PC-3 (cell line): ENCODE results near the gene FBXO41. TPM values are rescaled to one million over a fixed set of nuclear protein-coding genes. Genes with fewer than 3 reads are reported as not detected.

Source experiments
- ATAC-seq: fragments of 200-7000 bp; cut with Tn5 transposase; 2 replicates; pipeline ENCODE4 v1.9.1; 2020; ENCODE audit warnings: mild to moderate bottlenecking, moderate library complexity
- BruUV-seq: library from RNA; stranded (reverse); fragments of 400-500 nt; replicated peaks from 2 replicates; lab custom pipeline; 2021; lab: Mats Ljungman, UMichigan
- CTCF ChIA-PET: fragments of 300-600 bp; sonication (Branson Sonifier 250); formaldehyde crosslinking; loops from one replicate; lab custom pipeline; 2022; ENCODE audit warnings: antibody characterized with exemption; lab: Charles Lee
- POLR2A ChIA-PET: fragments of 300-600 bp; sonication (Branson Sonifier 250); formaldehyde crosslinking; loops from one replicate; lab custom pipeline; 2022; ENCODE audit warnings: antibody characterized with exemption; ENCODE audit not compliant: unreplicated experiment; lab: Charles Lee
- DNase-seq: peaks from one replicate; pipeline ENCODE4 v3.0.0-alpha.2; 2015
- H2AFZ ChIP-seq: fragments of 300-600 bp; sonication (generic); 2 replicates; pipeline ENCODE4 v1.6.0; 2016; ENCODE audit warnings: antibody characterized with exemption, low read length
- H3F3A ChIP-seq: fragments of 300-600 bp; sonication (generic); one replicate; pipeline ENCODE4 v1.6.0; 2017; ENCODE audit warnings: antibody characterized with exemption, low read length, control low read depth, mild to moderate bottlenecking; ENCODE audit not compliant: unreplicated experiment
- H3K27ac ChIP-seq: fragments of 300-600 bp; sonication (generic); 2 replicates; pipeline ENCODE4 v1.5.1; 2016; ENCODE audit warnings: mild to moderate bottlenecking, low read length
- H3K27me3 ChIP-seq: fragments of 300-600 bp; sonication (generic); 2 replicates; pipeline ENCODE4 v1.6.1; 2016; ENCODE audit warnings: low read length, mixed read lengths
- H3K36me3 ChIP-seq: fragments of 300-600 bp; sonication (generic); 2 replicates; pipeline ENCODE4 v1.6.1; 2016; ENCODE audit warnings: low read depth, mixed run types, low read length, mixed read lengths
- H3K4me1 ChIP-seq: fragments of 300-600 bp; sonication (generic); 2 replicates; pipeline ENCODE4 v1.5.1; 2016; ENCODE audit warnings: low read length; ENCODE audit not compliant: insufficient read depth
- H3K4me2 ChIP-seq: fragments of 300-600 bp; sonication (generic); 2 replicates; pipeline ENCODE4 v1.6.0; 2016; ENCODE audit warnings: low read length
- H3K4me3 ChIP-seq: fragments of 300-600 bp; sonication (generic); 2 replicates; pipeline ENCODE4 v1.5.1; 2016; ENCODE audit warnings: mild to moderate bottlenecking, low read length, mixed read lengths
- H3K79me2 ChIP-seq: fragments of 300-600 bp; sonication (generic); 2 replicates; pipeline ENCODE4 v1.6.1; 2017; ENCODE audit warnings: low read length, mixed read lengths
- H3K9ac ChIP-seq: fragments of 300-600 bp; sonication (generic); 2 replicates; pipeline ENCODE4 v1.6.0; 2016; ENCODE audit warnings: mild to moderate bottlenecking, low read length
- H3K9me2 ChIP-seq: fragments of 300-600 bp; sonication (generic); replicated peaks from 2 replicates; pipeline ENCODE4 v1.6.1; 2016; ENCODE audit warnings: mixed run types, low read length, mixed read lengths
- H3K9me3 ChIP-seq: fragments of 300-600 bp; sonication (generic); 2 replicates; pipeline ENCODE4 v1.6.1; 2016; ENCODE audit warnings: low read length, mixed read lengths
- H4K20me1 ChIP-seq: fragments of 300-600 bp; sonication (generic); 2 replicates; pipeline ENCODE4 v1.6.1; 2016; ENCODE audit warnings: low read length, mixed read lengths
- CTCF ChIP-seq: fragments of 300-600 bp; sonication (generic); conservative IDR thresholded peaks from 2 replicates; pipeline ENCODE4 v1.5.1; 2017; ENCODE audit warnings: antibody characterized with exemption, low read depth, mild to moderate bottlenecking, low read length
- EZH2 ChIP-seq: fragments of 300-600 bp; sonication (generic); IDR thresholded peaks from one replicate; pipeline ENCODE4 v1.6.1; 2017; ENCODE audit warnings: antibody characterized with exemption, mild to moderate bottlenecking, low read length; ENCODE audit not compliant: unreplicated experiment
- EZH2phosphoT487 ChIP-seq: fragments of 300-600 bp; sonication (generic); IDR thresholded peaks from 2 replicates; pipeline ENCODE4 v1.6.1; 2018; ENCODE audit warnings: mild to moderate bottlenecking, antibody characterized with exemption, low read length, borderline replicate concordance
- intact Hi-C: fragments of 100-400 bp; cut with micrococcal nuclease; formaldehyde crosslinking; loops from 2 replicates; pipeline ENCODE4 v1.9.0; 2023
- total RNA-seq: library from RNA; depleted of rRNA; stranded (reverse); fragments of >200 nt; gene quantifications from 2 replicates; pipeline ENCODE4 v1.2.3, GENCODE V29; 2014

FBXO41 gene
- total RNA-seq, 1 experiment from 2014 or later: 4.2 TPM

DNA sequence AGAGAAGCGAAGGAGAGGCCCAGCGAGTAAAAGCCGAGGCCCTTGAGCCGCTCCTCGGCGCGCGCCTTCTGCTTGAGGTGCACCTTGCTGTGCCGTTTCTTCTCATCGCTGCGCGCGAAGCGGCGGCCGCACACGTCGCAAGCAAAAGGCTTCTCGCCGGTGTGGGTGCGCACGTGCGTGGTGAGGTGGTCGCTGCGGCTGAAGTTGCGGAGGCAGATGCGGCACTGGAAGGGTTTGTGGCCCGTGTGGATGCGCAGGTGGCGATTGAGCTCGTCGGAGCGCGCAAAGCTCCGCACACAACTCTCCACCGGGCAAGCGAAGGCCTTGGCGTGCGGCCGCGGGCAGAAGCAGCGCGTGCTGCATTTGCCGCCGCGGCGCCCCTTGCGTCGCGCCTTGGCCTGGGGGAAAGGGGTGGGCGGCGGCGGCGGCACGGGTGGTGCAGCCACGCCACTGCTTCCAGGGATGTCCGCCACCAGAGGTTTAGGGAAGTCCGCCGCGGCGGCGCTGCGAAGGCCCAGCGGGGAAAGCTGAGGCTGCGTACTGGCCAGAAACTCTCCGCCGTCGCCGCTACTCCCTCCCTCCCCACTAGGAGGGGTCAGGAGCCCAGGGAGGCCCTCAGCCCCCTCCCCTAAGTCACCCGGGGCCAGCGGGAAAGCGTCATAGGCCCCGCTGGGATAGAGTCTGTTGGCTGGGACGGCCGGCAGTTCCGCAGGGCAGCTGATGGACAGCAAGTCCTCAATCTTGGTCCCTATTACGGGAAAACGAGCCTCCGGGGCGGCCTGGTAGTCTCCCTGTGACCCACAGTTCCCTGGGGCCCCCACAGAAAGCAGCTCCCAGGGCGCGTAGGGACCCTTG, 7.4 kb upstream of the FBXO41 start:
- intact Hi-C loops: no loop called here
- POLR2A ChIA-PET: no interaction called here
- no peak for ATAC-seq
- no TSS peak for BruUV-seq
- CTCF ChIA-PET: no interaction called here
- H4K20me1 ChIP-seq: no peaks in the 10 kb centered on the region
- H3K4me3 ChIP-seq: no peak overlapping the region
- H3K9me3 ChIP-seq: no peaks in the 10 kb centered on the region
- no peak overlapping the region for H3K27ac ChIP-seq
- no peaks in the 10 kb centered on the region for H3K36me3 ChIP-seq
- peaks cover 65% of the 10 kb centered on the region for H3K27me3 ChIP-seq
- H3K9me2 ChIP-seq: no peaks in the 10 kb centered on the region
- H3K4me2 ChIP-seq: no peak overlapping the region
- no peak for TF ChIP-seq EZH2
- no peak for TF ChIP-seq CTCF
- TF ChIP-seq EZH2phosphoT487: no peak
- H3F3A ChIP-seq: no peaks in the 10 kb centered on the region
- DNase-seq: no peak
- H2AFZ ChIP-seq: no peak overlapping the region
- H3K4me1 ChIP-seq: no peaks in the 10 kb centered on the region
- H3K79me2 ChIP-seq: no peaks in the 10 kb centered on the region
- no peak overlapping the region for H3K9ac ChIP-seq

DNA sequence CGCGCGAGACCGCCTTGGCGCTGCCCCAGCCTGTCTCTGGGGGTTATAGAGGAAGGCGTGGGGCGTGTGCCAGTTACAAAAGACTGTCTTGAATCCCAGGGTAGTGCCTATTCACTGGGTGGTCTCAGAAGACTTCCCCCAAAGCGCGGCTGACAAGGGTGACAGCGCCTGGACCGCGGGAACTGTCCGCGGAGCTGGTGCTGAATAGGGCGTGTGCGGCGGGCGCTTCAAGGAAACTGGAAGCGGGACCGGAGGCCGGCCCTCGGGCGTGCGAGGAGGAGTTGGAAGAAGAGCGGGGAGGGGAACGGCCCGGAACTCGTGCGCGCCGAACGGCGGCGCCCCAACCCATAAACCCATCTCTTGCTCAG, 6.8 kb upstream of the FBXO41 start:
- Histone ChIP-seq H3K79me2 (no peaks in the 10 kb centered on the region), H3K9me2 (no peaks in the 10 kb centered on the region), H4K20me1 (no peaks in the 10 kb centered on the region), H3K4me1 (no peaks in the 10 kb centered on the region), H3K27me3 (peaks cover 59% of the 10 kb centered on the region), H2AFZ (no peak overlapping the region), H3K9ac (no peak overlapping the region), H3K4me3 (no peak overlapping the region), H3K4me2 (no peak overlapping the region), H3K9me3 (no peaks in the 10 kb centered on the region), H3K27ac (no peak overlapping the region), H3K36me3 (no peaks in the 10 kb centered on the region), H3F3A (no peaks in the 10 kb centered on the region)
- peak; percentile 37 for DNase-seq
- POLR2A ChIA-PET: no interaction called here
- TF ChIP-seq EZH2: no peak
- no peak for TF ChIP-seq EZH2phosphoT487
- TF ChIP-seq CTCF: no peak
- BruUV-seq: no TSS peak
- ATAC-seq: 0 out of 2 replicates have a peak, but pooled peaks have one; percentile 26
- intact Hi-C loops: no loop called here
- CTCF ChIA-PET: no interaction called here
